ENCODE results near the gene WHRN.

WHRN gene

GRCh38 chr9:114432323-114433067, 72.8 kb downstream of the WHRN start:
- Histone ChIP-seq H3K36me3 (ENCODE audit: control insufficient read depth, insufficient read depth, low read length) (no peaks in the 10 kb centered on the region), H3K4me2 (ENCODE audit: low read length) (no peak overlapping the region), H3K9ac (no peak overlapping the region), H3K27me3 (ENCODE audit: control insufficient read depth, insufficient read depth, low read length) (no peaks in the 10 kb centered on the region), H3K79me2 (no peaks in the 10 kb centered on the region), H2AFZ (no peak overlapping the region), H3K4me3 (ENCODE audit: low read depth, low read length) (no peak overlapping the region), H3K9me3 (ENCODE audit: control insufficient read depth, low read length) (no peaks in the 10 kb centered on the region), H3K4me1 (no peaks in the 10 kb centered on the region), H3K27ac (no peak overlapping the region)
- TF ChIP-seq, protein P1, sequence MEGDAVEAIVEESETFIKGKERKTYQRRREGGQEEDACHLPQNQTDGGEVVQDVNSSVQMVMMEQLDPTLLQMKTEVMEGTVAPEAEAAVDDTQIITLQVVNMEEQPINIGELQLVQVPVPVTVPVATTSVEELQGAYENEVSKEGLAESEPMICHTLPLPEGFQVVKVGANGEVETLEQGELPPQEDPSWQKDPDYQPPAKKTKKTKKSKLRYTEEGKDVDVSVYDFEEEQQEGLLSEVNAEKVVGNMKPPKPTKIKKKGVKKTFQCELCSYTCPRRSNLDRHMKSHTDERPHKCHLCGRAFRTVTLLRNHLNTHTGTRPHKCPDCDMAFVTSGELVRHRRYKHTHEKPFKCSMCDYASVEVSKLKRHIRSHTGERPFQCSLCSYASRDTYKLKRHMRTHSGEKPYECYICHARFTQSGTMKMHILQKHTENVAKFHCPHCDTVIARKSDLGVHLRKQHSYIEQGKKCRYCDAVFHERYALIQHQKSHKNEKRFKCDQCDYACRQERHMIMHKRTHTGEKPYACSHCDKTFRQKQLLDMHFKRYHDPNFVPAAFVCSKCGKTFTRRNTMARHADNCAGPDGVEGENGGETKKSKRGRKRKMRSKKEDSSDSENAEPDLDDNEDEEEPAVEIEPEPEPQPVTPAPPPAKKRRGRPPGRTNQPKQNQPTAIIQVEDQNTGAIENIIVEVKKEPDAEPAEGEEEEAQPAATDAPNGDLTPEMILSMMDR (IDR thresholded peaks at IDR 0.05), result no peak

- Histone ChIP-seq H3K27ac (no peak overlapping the region), H3K9me3 (ENCODE audit: control insufficient read depth, low read length) (no peaks in the 10 kb centered on the region), H2AFZ (no peak overlapping the region), H3K27me3 (ENCODE audit: control insufficient read depth, insufficient read depth, low read length) (no peaks in the 10 kb centered on the region), H3K9ac (no peak overlapping the region), H3K4me3 (ENCODE audit: low read depth, low read length) (no peak overlapping the region), H3K4me2 (ENCODE audit: low read length) (no peak overlapping the region), H3K79me2 (no peaks in the 10 kb centered on the region), H3K36me3 (ENCODE audit: control insufficient read depth, insufficient read depth, low read length) (no peaks in the 10 kb centered on the region), H3K4me1 (no peaks in the 10 kb centered on the region)
- TF ChIP-seq, protein P1 (IDR thresholded peaks at IDR 0.05), result no peak
Observed at GRCh38 chr9:114431770-114432169, 73.5 kb downstream of the WHRN start.

DNA sequence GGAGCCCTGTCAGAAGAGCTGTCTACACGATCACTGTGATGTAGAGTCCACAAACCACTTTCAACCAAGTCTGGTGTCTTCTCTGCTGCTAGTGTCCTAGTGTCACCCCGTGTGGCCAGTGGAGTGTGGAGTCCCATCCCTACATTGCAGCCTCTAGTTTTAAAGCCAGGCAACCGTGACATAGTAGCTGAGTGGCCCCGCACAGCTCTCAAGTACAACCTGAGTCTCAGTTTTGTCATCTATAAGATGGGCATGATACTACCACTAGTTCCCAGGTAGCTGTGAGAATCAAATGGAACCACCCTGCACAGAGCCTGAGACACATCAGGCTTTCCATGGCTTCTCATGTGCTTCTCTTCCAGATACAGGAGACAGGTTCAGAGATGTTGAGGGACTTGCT, 74.3 kb downstream of the WHRN start:
- no peak overlapping the region for H2AFZ ChIP-seq
- no peak overlapping the region for H3K9ac ChIP-seq
- no peak overlapping the region for H3K4me2 ChIP-seq (ENCODE audit: low read length)
- H3K27me3 ChIP-seq (ENCODE audit: control insufficient read depth, insufficient read depth, low read length), result no peaks in the 10 kb centered on the region
- no peaks in the 10 kb centered on the region for H3K4me1 ChIP-seq
- H3K36me3 ChIP-seq (ENCODE audit: control insufficient read depth, insufficient read depth, low read length), result no peaks in the 10 kb centered on the region
- H3K27ac ChIP-seq, result no peak overlapping the region
- H3K9me3 ChIP-seq (ENCODE audit: control insufficient read depth, low read length), result no peaks in the 10 kb centered on the region
- TF ChIP-seq, protein P1 (IDR thresholded peaks at IDR 0.05), result no peak
- no peak overlapping the region for H3K4me3 ChIP-seq (ENCODE audit: low read depth, low read length)
- H3K79me2 ChIP-seq, result no peaks in the 10 kb centered on the region

- H3K4me2 ChIP-seq (ENCODE audit: low read length), result no peak overlapping the region
- no peaks in the 10 kb centered on the region for H3K27me3 ChIP-seq (ENCODE audit: control insufficient read depth, insufficient read depth, low read length)
- no peak overlapping the region for H3K27ac ChIP-seq
- H3K4me3 ChIP-seq (ENCODE audit: low read depth, low read length), result no peak overlapping the region
- H3K79me2 ChIP-seq, result no peaks in the 10 kb centered on the region
- H3K4me1 ChIP-seq, result no peaks in the 10 kb centered on the region
- H3K36me3 ChIP-seq (ENCODE audit: control insufficient read depth, insufficient read depth, low read length), result no peaks in the 10 kb centered on the region
- no peaks in the 10 kb centered on the region for H3K9me3 ChIP-seq (ENCODE audit: control insufficient read depth, low read length)
- no peak overlapping the region for H2AFZ ChIP-seq
- no peak overlapping the region for H3K9ac ChIP-seq
- TF ChIP-seq, protein P1 (IDR thresholded peaks at IDR 0.05), result no peak
Observed at GRCh38 chr9:114430457-114430856, 74.8 kb downstream of the WHRN start.

DNA sequence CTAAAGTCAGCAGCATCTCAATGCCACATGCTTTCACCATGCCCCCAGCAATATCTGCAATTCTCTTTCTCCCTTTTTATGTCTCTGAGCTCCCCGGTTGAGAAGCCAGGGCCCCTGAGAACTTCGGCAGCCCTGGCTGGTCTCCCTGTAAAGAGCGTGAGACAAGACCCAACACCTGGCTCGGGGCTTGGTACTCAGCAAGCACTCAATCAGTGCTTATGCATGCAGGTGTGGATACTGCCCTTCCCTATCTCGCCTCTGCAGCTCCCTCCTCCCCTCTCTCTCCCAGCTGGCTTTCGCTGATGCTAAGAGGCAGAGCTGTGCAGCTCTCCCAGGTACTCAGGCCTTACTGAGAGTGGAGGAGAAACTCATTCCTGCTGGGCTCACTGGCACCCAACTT, 75.8 kb downstream of the WHRN start:
- H3K27me3 ChIP-seq (ENCODE audit: control insufficient read depth, insufficient read depth, low read length), result no peaks in the 10 kb centered on the region
- no peak overlapping the region for H3K4me3 ChIP-seq (ENCODE audit: low read depth, low read length)
- no peak overlapping the region for H3K27ac ChIP-seq
- H3K4me2 ChIP-seq (ENCODE audit: low read length), result no peak overlapping the region
- no peaks in the 10 kb centered on the region for H3K79me2 ChIP-seq
- H3K9me3 ChIP-seq (ENCODE audit: control insufficient read depth, low read length), result no peaks in the 10 kb centered on the region
- no peak overlapping the region for H3K9ac ChIP-seq
- no peaks in the 10 kb centered on the region for H3K4me1 ChIP-seq
- no peaks in the 10 kb centered on the region for H3K36me3 ChIP-seq (ENCODE audit: control insufficient read depth, insufficient read depth, low read length)
- H2AFZ ChIP-seq, result no peak overlapping the region
- TF ChIP-seq, protein P1 (IDR thresholded peaks at IDR 0.05), result no peak

Measured in parathyroid adenoma (tissue), 2 donors.